Measurements from ENCODE around the gene LRRFIP1. TPM values are rescaled to one million over a fixed set of nuclear protein-coding genes. Genes with fewer than 3 reads are reported as not detected.

The LRRFIP1 gene
- total and polyA plus RNA-seq, 2 of the 13 experiments (the other 11 are each of a cell fraction or from before 2014, with no cell fraction given) = 15.9 to 40.5 TPM

- TF ChIP-seq, protein P1, sequence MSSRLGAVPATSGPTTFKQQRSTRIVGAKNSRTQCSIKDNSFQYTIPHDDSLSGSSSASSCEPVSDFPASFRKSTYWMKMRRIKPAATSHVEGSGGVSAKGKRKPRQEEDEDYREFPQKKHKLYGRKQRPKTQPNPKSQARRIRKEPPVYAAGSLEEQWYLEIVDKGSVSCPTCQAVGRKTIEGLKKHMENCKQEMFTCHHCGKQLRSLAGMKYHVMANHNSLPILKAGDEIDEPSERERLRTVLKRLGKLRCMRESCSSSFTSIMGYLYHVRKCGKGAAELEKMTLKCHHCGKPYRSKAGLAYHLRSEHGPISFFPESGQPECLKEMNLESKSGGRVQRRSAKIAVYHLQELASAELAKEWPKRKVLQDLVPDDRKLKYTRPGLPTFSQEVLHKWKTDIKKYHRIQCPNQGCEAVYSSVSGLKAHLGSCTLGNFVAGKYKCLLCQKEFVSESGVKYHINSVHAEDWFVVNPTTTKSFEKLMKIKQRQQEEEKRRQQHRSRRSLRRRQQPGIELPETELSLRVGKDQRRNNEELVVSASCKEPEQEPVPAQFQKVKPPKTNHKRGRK (CRISPR knock-in tag; IDR thresholded peaks at IDR 0.05) = 0 out of 2 replicates have a peak, but pooled peaks have one; percentile 32
- TF ChIP-seq, protein P2, sequence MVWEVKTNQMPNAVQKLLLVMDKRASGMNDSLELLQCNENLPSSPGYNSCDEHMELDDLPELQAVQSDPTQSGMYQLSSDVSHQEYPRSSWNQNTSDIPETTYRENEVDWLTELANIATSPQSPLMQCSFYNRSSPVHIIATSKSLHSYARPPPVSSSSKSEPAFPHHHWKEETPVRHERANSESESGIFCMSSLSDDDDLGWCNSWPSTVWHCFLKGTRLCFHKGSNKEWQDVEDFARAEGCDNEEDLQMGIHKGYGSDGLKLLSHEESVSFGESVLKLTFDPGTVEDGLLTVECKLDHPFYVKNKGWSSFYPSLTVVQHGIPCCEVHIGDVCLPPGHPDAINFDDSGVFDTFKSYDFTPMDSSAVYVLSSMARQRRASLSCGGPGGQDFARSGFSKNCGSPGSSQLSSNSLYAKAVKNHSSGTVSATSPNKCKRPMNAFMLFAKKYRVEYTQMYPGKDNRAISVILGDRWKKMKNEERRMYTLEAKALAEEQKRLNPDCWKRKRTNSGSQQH (CRISPR knock-in tag; IDR thresholded peaks at IDR 0.05; ENCODE audit: low read depth) = peak; percentile 63; the same call in 1 of the 2 replicates
- TF ChIP-seq ZSCAN31 (CRISPR knock-in tag; IDR thresholded peaks at IDR 0.05; ENCODE audit: low read depth) (0 out of 2 replicates have a peak, but pooled peaks have one; percentile 40), MXD4 (CRISPR knock-in tag; IDR thresholded peaks at IDR 0.05) (0 out of 2 replicates have a peak, but pooled peaks have one; percentile 7), ZNF292 (CRISPR knock-in tag; IDR thresholded peaks at IDR 0.05; ENCODE audit: borderline replicate concordance, low read depth) (no peak), ZNF225 (CRISPR knock-in tag; IDR thresholded peaks at IDR 0.05) (peak; percentile 57; the same call in 1 of the 2 replicates), ZBTB4 (CRISPR knock-in tag; IDR thresholded peaks at IDR 0.05; ENCODE audit: borderline replicate concordance) (peak; percentile 61; the same call in 1 of the 2 replicates), ZNF883 (CRISPR knock-in tag; IDR thresholded peaks at IDR 0.05; ENCODE audit: not compliant biosample characterization) (peak; percentile 42), ZFP37 (CRISPR knock-in tag; IDR thresholded peaks at IDR 0.05; ENCODE audit: borderline replicate concordance) (no peak), ZNF687 (CRISPR knock-in tag; IDR thresholded peaks at IDR 0.05) (peak; percentile 36), PCBP1 (IDR thresholded peaks at IDR 0.05; ENCODE audit: borderline replicate concordance, low read depth, low read length) (no peak), PHF8 (CRISPR knock-in tag; IDR thresholded peaks at IDR 0.05) (0 out of 2 replicates have a peak, but pooled peaks have one; percentile 1), SP2 (CRISPR knock-in tag; IDR thresholded peaks at IDR 0.05) (peak; percentile 38; the same call in 1 of the 2 replicates), SALL1 (CRISPR knock-in tag; IDR thresholded peaks at IDR 0.05) (peak; percentile 55; the same call in 1 of the 2 replicates)
- TF ChIP-seq, protein P3, sequence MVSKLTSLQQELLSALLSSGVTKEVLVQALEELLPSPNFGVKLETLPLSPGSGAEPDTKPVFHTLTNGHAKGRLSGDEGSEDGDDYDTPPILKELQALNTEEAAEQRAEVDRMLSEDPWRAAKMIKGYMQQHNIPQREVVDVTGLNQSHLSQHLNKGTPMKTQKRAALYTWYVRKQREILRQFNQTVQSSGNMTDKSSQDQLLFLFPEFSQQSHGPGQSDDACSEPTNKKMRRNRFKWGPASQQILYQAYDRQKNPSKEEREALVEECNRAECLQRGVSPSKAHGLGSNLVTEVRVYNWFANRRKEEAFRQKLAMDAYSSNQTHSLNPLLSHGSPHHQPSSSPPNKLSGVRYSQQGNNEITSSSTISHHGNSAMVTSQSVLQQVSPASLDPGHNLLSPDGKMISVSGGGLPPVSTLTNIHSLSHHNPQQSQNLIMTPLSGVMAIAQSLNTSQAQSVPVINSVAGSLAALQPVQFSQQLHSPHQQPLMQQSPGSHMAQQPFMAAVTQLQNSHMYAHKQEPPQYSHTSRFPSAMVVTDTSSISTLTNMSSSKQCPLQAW (CRISPR knock-in tag; IDR thresholded peaks at IDR 0.05) = 0 out of 2 replicates have a peak, but pooled peaks have one; percentile 47
Measured at GRCh38 chr2:237732790-237733381, 105.5 kb downstream of the LRRFIP1 start (continued).

Data from HepG2 (cell line).